ENCODE results near the gene FARP2. TPM values are rescaled to one million over a fixed set of nuclear protein-coding genes. Genes with fewer than 3 reads are reported as not detected.
"Not testable (repeated sequence)": the region's sequence is repeated elsewhere in the genome, so short reads cannot be mapped to it uniquely, and the experiment has no call there.

Gene FARP2
- total and polyA plus RNA-seq, 2 of the 4 experiments (the other 2 are of a cell fraction), result 17.1 to 30.8 TPM

DNA sequence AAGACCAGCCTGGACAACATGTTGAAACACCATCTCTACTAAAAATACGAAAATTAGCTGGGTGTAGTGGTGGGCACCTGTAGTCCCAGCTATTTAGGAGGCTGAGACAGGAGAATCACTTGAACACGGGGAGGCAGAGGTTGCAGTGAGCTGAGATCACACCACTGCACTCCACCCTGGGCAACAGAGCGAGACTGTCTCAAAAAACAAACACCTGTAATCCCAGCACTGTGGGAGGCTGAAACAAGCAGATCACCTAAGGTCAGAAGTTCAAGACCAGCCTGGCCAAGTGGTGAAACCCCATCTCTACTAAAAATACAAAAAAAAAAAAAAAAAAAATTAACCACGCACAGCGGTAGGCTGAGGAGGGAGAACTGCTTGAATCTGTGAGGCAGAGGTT is 65.9 kb downstream of the FARP2 start:
- H3K4me3 ChIP-seq (ENCODE audit: insufficient read depth, low read depth, low read length); H2BK5ac ChIP-seq (ENCODE audit: low read depth, low read length, poor library complexity, severe bottlenecking); H3K79me1 ChIP-seq (ENCODE audit: low read depth in 1 of 2, low read length in 2 of 2); in situ Hi-C loops (cut with MboI; ENCODE audit: low sequenced_read_pairs); DNase-seq; H3K23ac ChIP-seq (ENCODE audit: low read depth, low read length); H3K27me3 ChIP-seq (ENCODE audit: control insufficient read depth, insufficient read depth, low read length); H3K9me1 ChIP-seq (ENCODE audit: insufficient read depth, low read length); H2AK5ac ChIP-seq (ENCODE audit: low read depth, low read length); H3K56ac ChIP-seq (ENCODE audit: extremely low read depth, insufficient read depth, low read length); BruUV-seq (replicated peaks); H3K9ac ChIP-seq (ENCODE audit: low read depth, low read length); H3K4me2 ChIP-seq (ENCODE audit: low read depth, low read length); H2BK20ac ChIP-seq (ENCODE audit: low read depth, low read length); H4K5ac ChIP-seq (ENCODE audit: low read depth, low read length); CTCF ChIA-PET; H2AK9ac ChIP-seq (replicated peaks; ENCODE audit: low read depth, low read length, poor library complexity); ATAC-seq (ENCODE audit: low read depth); H4K20me1 ChIP-seq (ENCODE audit: insufficient read depth, low read length); H3K14ac ChIP-seq (replicated peaks; ENCODE audit: low read depth, low read length); H4K8ac ChIP-seq (ENCODE audit: low read depth in 2 of 2, low read length in 2 of 2); dilution Hi-C loops (cut with HindIII; ENCODE audit: low sequenced_read_pairs, unreplicated experiment); intact Hi-C loops (cut with micrococcal nuclease); H2BK15ac ChIP-seq (ENCODE audit: low read depth, low read length); H3K27ac ChIP-seq (ENCODE audit: insufficient read depth, low read length); H4K91ac ChIP-seq (ENCODE audit: insufficient read depth, low read depth, low read length); H3K4me1 ChIP-seq (ENCODE audit: control insufficient read depth, insufficient read depth, low read length); H3K9me3 ChIP-seq (ENCODE audit: control insufficient read depth, insufficient read depth, low read length); H3K4ac ChIP-seq (ENCODE audit: low read depth, low read length); H3K18ac ChIP-seq (ENCODE audit: low read depth, low read length); H2AFZ ChIP-seq (replicated peaks; ENCODE audit: low read length, poor library complexity); H2BK120ac ChIP-seq (ENCODE audit: low read depth, low read length): not testable (repeated sequence)
- POLR2A ChIA-PET (ENCODE audit: unreplicated experiment), result interaction anchor here (0.6 kb wide), 1 partner anchor 122 kb away, joined by 4 read pairs; no protein-coding TSS in a partner anchor
- WGBS, 2 experiments (ENCODE audit: extremely low coverage in 2 of 2, insufficient read length in 1 of 2), result no CpG with 5 or more reads among the region's 5 CpGs
- H3K36me3 ChIP-seq (ENCODE audit: control insufficient read depth, insufficient read depth, low read length), result peaks cover 14% of the 10 kb centered on the region

Data from IMR-90 (cell line).